ENCODE results near the gene UNKL. TPM values are rescaled to one million over a fixed set of nuclear protein-coding genes. Genes with fewer than 3 reads are reported as not detected.

UNKL gene
- total RNA-seq, 4 donors from 2014 or later, result 15.2 to 86.4 (median 24.2) TPM

GRCh38 chr16:1335211-1335971 is 79.1 kb downstream of the UNKL start:
- in situ Hi-C loops (cut with MboI; ENCODE audit: low pct_ligation_motif_present in 1 of 4, low pct_unique_long_range_greater_than_20kb in 1 of 4, low sequenced_read_pairs in 3 of 4), result no loop called here
- H3K4me1 ChIP-seq, result peaks cover 8 to 34% (median 34%) of the 10 kb centered on the region in 4 donors
- H3K27ac ChIP-seq, result no peak overlapping the region
- WGBS, 2 donors (ENCODE audit: low coverage in 1 of 2), result 33% methylated on average over 13 of the region's 16 CpGs; no CpG with 5 or more reads in 1 of the 2 donors
- H3K27me3 ChIP-seq, result peaks cover 60% of the 10 kb centered on the region
- TF ChIP-seq CTCF (IDR thresholded peaks at IDR 0.05) (no peak), POLR2AphosphoS5 (IDR thresholded peaks at IDR 0.05) (no peak), EP300 (IDR thresholded peaks at IDR 0.05; ENCODE audit: low read depth) (no peak), POLR2A (IDR thresholded peaks at IDR 0.05) (no peak)
- no peak for DNase-seq
- H3K9me3 ChIP-seq, result no peaks in the 10 kb centered on the region
- no peak overlapping the region for H3K4me3 ChIP-seq
- no peaks in the 10 kb centered on the region for H3K36me3 ChIP-seq
- intact Hi-C loops (cut with DNase I; ENCODE audit: low total_unique reads), result no loop called here

- no peak for TF ChIP-seq POLR2A (IDR thresholded peaks at IDR 0.05)
- no peak for TF ChIP-seq EP300 (IDR thresholded peaks at IDR 0.05; ENCODE audit: low read depth)
- no peak for TF ChIP-seq POLR2AphosphoS5 (IDR thresholded peaks at IDR 0.05)
- TF ChIP-seq CTCF (IDR thresholded peaks at IDR 0.05), result no peak
- Histone ChIP-seq H3K4me3 (peak overlapping the region in 1 of 4 donors; percentile 49), H3K4me1 (peaks cover 8 to 34% (median 34%) of the 10 kb centered on the region in 4 donors), H3K27ac (no peak overlapping the region), H3K27me3 (peaks cover 60% of the 10 kb centered on the region), H3K9me3 (no peaks in the 10 kb centered on the region), H3K36me3 (no peaks in the 10 kb centered on the region)
- DNase-seq, result no peak
- in situ Hi-C loops (cut with MboI; ENCODE audit: low pct_ligation_motif_present in 1 of 4, low pct_unique_long_range_greater_than_20kb in 1 of 4, low sequenced_read_pairs in 3 of 4), result no loop called here
- intact Hi-C loops (cut with DNase I; ENCODE audit: low total_unique reads), result no loop called here
- WGBS, 2 donors (ENCODE audit: low coverage in 1 of 2), result 33% methylated on average over 9 of the region's 9 CpGs; no CpG with 5 or more reads in 1 of the 2 donors
These were observed 79.8 kb downstream of the UNKL start for GRCh38 chr16:1334739-1335138.

- no peak for DNase-seq
- H3K4me1 ChIP-seq, result peaks cover 8 to 34% (median 34%) of the 10 kb centered on the region in 4 donors
- H3K4me3 ChIP-seq, result peak overlapping the region in 3 of 4 donors; percentile 13 to 49 (median 37)
- no peaks in the 10 kb centered on the region for H3K9me3 ChIP-seq
- intact Hi-C loops (cut with DNase I; ENCODE audit: low total_unique reads), result no loop called here
- TF ChIP-seq EP300 (IDR thresholded peaks at IDR 0.05; ENCODE audit: low read depth), result no peak
- no peak for TF ChIP-seq POLR2AphosphoS5 (IDR thresholded peaks at IDR 0.05)
- TF ChIP-seq CTCF (IDR thresholded peaks at IDR 0.05), result no peak
- no peak for TF ChIP-seq POLR2A (IDR thresholded peaks at IDR 0.05)
- in situ Hi-C loops (cut with MboI; ENCODE audit: low pct_ligation_motif_present in 1 of 4, low pct_unique_long_range_greater_than_20kb in 1 of 4, low sequenced_read_pairs in 3 of 4), result no loop called here
- 3% methylated on average over 40 of the region's 78 CpGs; no CpG with 5 or more reads in 1 of the 2 donors for WGBS, 2 donors (ENCODE audit: low coverage in 1 of 2)
- H3K27me3 ChIP-seq, result peaks cover 60% of the 10 kb centered on the region
- H3K27ac ChIP-seq, result no peak overlapping the region
- H3K36me3 ChIP-seq, result no peaks in the 10 kb centered on the region
These were observed 80.4 kb downstream of the UNKL start for GRCh38 chr16:1333854-1334700.
